Keratinocyte (primary cell): ENCODE measurements around the gene TNS3.

Experiments used
- EZH2 ChIP-seq: IDR thresholded peaks from one replicate; pipeline ENCODE4 v1.6.1; 2012; ENCODE audit warnings: inconsistent platforms, mild to moderate bottlenecking, low read length, moderate library complexity
- TF ChIP-seq, protein P1 (sequence below), 3 experiments: IDR thresholded peaks in 1 of 3; conservative IDR thresholded peaks in 1 of 3; optimal IDR thresholded peaks in 1 of 3; 2 replicates in 2 of 3; 3 replicates in 1 of 3; pipeline versions ENCODE3 to v1.5.1; 2011; ENCODE audit warnings: low read length in 3 of 3, mild to moderate bottlenecking in 3 of 3, moderate library complexity in 2 of 3, control low read depth in 1 of 3, inconsistent platforms in 1 of 3; ENCODE audit not compliant: insufficient read depth in 2 of 3; ENCODE audit errors: extremely low read depth in 1 of 3

DNA sequence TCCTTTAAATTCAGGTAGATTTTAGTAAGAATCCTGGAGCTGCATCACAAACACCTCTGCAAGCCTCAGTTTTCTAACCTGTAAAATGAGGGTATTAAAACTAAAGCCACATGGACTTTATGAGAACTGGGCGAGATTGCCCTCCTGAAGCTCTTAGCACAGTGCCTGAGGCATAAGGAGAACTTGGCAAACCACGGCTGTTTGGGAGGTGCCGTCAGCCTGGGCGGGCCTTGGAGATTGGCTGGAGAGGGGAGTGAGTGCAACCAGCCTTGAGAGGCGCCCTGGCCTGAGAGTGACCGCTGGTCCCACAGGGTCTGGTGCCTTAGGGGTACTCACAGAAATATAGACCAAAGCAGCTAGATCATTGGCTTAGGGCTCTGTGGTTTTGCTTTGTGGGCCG lies 5.4 kb upstream of the TNS3 start:
- TF ChIP-seq EZH2 = no peak
- TF ChIP-seq, protein P1, sequence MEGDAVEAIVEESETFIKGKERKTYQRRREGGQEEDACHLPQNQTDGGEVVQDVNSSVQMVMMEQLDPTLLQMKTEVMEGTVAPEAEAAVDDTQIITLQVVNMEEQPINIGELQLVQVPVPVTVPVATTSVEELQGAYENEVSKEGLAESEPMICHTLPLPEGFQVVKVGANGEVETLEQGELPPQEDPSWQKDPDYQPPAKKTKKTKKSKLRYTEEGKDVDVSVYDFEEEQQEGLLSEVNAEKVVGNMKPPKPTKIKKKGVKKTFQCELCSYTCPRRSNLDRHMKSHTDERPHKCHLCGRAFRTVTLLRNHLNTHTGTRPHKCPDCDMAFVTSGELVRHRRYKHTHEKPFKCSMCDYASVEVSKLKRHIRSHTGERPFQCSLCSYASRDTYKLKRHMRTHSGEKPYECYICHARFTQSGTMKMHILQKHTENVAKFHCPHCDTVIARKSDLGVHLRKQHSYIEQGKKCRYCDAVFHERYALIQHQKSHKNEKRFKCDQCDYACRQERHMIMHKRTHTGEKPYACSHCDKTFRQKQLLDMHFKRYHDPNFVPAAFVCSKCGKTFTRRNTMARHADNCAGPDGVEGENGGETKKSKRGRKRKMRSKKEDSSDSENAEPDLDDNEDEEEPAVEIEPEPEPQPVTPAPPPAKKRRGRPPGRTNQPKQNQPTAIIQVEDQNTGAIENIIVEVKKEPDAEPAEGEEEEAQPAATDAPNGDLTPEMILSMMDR (optimal IDR thresholded peaks at IDR 0.05 in 1 of 3, IDR thresholded peaks at IDR 0.05 in 1 of 3, conservative IDR thresholded peaks at IDR 0.05 in 1 of 3; ENCODE audit: extremely low read depth in 1 of 3, insufficient read depth in 2 of 3, low read length in 3 of 3) = no peak
